ENCODE data around the gene NKAIN2.
"Not testable (repeated sequence)": the region's sequence is repeated elsewhere in the genome, so short reads cannot be mapped to it uniquely, and the experiment has no call there.

The NKAIN2 gene

DNA sequence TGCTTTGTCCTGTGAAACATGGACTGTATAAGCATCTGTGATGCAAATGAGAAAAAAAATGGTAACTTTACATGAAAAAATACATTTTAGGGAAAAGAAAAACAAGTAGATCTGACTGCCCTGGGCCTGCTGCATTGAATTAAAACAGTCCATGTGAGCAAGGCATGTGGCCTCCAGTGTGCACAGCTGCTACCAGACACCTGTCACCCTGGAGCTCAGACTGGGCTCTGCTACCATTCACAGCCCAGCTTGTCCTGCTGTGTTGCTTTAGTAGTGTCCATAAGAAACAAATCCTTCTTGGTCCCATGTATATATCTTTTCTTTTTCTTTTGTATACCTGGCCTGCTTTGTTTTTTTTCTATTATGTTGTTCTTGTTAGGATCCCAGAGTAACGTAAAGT, 315.9 kb downstream of the NKAIN2 start:
- no peak for DNase-seq

DNA sequence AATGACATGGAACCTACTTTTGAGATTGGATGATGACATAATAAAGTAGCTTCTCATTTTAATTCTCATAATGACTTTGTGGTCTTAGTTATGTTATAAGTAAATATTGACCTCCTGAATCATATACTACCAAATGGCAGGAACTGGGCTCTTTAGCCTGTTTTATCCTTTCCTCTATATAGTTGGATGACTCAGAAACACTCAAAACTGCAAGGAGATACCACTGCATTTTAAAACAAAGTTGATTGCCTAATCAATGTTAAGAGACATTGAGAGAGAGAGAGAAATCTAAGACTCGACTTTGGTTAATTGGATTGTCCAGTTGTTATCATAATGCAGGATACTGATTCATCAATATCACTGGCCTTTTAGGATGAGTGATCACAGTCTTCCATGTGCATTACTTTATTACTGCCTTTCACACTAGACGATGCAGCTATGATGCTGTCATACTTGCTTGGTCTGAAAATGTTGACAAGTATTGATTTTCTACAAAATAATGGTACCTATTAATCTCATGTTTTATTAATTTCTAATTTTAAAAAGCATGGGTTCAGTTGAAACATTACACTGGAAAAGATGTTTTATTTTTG, 320.0 kb downstream of the NKAIN2 start:
- DNase-seq, result no peak

DNA sequence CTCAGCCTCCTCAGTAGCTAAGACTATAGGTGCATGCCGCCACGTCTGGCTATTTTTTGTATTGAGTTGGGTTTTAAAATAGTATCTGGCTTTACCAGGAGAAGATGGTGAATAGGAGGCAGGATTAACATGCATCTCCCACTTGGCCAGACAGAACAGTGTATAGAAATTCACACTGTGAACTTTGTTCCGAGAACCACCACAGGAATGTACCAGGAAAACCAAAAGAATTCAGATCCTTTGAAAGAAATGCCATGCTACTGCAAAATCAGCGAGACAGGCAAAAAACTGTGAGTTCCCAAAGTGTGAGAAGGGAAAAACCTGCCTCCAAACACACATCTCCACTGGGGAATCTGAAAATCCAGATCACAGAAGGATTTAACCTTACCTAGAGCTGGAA, 327.6 kb downstream of the NKAIN2 start:
- no peak for DNase-seq

DNA sequence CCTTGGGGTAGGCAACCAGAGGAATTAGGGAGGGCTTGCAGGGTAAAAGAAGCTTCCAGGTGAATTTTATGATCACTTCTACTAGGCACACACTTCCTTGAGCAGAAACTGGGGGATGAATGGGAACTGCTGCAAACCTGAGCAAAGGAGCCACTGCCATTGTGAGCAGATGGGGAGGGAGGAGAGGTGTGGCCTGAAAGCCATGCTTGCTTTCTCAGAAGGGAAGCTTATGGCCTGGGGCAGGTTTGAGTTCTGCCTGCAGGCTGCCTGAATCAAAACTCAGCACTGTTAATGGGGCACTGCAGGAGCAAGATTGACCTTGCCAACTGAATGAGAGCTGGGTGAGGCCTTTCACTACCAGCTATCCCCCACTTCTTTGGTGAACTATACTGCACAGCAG, 328.1 kb downstream of the NKAIN2 start:
- DNase-seq, result no peak

DNA sequence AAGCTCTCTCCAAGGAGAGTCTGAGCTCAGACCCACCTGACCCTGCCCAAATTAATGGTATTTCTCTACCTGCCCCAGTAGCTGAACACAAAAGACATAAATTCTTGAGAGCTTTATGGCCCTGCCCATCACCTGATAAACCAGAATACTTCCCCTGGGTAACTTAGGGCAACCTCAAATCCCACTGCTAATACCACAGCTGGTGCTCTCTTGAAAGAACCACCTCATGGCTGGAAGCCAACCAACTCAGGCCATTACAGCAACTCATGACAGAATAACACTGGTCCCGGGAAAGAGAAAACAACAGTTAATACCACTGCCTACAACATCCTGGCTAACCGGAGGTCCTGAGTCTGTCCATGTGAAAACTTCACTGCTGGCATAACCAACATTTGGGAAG, 328.6 kb downstream of the NKAIN2 start:
- DNase-seq, result no peak

DNA sequence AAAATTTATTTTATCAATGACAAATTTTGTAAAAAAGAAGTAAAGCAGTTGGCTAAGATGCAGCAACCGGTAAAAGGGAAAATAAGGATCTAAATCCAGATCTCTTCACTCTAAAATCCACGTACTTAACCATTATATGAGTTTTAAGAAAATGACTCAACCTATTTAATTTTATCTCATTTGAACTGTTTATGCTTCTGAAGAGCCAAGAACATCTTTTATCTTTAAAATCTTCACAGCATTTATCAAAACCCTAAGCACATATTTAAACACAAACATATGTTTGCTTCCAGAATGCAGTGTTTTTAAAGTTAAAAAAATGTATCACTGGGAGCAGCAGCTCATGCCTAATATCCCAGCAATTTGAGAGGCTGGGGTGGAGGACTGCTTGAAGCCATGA, 339.2 kb downstream of the NKAIN2 start:
- DNase-seq, result no peak

DNA sequence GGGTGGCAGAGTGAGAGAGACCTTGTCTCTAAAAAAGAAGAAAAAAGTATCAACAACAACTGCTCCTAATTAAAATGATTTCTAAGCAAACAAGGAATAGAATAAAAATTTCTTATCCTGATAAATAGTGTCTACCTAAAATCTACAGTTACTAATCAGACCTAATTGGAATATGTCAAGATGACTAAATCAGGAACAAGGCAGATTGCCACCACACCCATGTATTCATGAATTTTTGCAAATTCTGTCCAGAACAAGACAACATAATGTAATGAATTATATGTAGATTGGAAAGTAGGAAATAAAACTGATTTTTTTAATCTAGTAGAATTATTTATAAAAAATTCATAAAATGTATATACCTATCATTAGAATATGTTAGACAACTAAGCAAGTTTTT, 339.8 kb downstream of the NKAIN2 start:
- DNase-seq, result no peak

DNA sequence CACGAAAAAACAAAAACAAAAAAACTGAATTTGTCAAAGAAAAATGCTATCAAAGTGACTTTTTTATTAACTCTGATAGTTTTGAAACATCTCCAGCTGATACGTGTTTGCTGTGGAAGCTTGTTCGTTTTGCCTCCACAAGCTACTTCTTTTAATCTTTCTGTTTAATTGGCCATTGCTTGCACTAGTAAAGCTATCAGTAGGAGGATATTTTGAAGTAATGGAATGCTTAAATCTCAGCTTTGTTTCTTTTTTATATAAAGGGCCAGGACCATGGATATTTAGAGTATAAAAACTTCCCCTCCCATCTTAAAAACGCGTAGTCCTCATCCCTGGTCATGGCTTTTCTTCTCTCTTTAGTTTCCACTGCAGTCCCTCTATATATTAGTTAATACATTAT, 344.0 kb downstream of the NKAIN2 start:
- DNase-seq, result no peak

DNA sequence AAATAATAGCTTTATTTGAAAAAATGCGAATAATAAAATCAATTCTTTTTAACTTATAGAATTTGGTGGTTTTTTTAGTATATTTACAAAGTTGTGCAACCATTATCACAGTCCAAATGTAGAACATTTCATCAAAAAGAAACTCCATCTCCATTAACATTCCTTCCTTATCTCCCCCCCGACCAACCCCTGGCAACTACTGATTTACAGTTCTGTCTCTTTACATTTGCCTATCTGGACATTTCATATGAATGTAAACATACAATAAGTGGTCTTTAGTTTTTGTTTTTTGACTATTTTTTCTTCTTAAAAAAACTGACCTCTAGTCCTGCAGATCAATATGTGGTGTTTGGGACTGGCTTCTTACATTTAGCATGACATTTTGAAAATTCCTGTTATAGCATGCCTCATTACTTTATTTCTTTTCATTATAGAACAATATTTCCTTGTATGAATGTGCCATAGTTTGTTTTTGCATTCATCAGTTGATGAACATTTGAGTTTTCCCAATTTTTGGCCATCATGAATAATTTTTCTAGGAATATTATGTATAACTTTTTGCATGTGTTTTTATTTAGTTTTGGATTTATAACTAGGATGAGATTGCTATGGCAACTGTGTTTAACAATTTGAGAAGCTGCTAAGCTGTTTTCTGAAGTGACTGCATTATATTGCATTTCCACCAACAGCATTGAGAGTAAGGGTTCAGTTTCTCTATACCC, 344.7 kb downstream of the NKAIN2 start:
- no peak for DNase-seq

DNA sequence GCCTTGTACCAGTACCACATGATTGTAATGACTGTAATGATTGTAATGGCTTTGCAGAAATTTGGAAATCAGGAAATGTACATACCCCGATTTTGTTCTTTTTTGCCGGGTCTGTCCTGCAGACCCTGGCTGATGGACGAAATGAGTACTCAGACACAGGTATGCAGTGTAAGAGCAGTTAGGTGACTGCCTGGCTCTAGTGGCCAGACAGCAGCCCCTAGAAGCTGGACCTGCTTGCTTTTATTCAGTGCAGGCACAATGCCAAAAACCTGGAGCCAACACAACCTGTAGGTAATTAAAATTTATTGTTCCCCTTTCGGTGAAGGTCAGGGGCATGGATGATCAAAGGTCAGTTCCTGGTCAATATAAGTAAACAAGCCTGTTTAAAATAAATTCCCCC, 346.0 kb downstream of the NKAIN2 start:
- no peak for DNase-seq

DNA sequence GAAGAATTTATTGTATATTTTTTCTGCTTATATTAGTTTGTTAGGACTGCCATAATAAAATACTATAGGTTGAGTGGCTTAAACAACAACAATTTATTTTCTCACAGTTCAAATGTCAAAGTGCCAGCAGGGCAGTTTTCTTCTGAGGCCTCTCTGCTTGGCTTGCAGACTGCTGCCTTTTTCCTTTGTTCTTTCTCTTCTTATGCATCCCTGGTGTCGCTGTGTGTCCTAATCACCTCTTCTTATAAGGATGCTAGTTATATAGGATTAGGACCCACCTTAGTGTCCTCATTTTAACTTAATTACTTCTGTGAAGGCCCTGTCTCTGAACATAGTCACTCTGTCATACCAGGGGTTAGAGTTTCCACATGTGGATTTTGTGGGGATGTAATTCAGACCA, 354.4 kb downstream of the NKAIN2 start:
- no peak for DNase-seq

DNA sequence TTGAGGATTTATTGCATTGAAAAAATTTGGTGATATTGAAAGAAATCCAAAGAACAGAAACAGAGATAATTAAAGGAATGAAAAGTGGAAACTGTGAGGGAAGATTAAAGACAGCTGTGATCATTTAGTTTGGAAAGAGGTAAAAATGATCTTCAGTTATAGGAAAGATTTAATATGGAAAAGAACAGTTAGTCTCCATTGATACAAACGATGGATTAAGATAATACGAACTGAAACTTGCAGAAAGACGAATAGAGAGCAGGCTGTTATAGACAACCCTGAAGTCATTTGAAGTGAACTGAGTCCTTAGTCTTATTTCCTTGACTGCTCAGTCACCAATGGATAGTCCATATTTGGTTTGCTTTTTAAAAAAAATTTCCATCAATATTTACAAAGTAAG, 360.0 kb downstream of the NKAIN2 start:
- DNase-seq, result no peak

DNA sequence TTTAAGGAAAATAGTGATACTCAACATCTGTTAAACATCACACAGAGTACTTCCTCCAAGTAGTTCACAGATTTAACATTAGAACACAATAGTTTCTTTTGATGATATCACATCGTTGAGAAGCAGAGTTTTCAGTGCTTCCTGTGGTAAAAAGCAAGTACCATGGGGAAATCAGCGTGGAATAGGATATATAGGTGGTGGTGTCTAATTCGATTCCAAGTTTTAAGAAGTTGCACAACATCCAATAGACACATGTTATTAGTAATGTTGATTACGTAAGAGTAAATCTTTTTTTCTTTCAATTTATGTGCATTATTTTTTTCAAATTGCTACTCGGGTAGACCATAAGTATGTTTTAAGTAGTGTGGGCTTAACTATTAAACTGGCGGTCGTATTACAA, 360.7 kb downstream of the NKAIN2 start:
- DNase-seq, result no peak

DNA sequence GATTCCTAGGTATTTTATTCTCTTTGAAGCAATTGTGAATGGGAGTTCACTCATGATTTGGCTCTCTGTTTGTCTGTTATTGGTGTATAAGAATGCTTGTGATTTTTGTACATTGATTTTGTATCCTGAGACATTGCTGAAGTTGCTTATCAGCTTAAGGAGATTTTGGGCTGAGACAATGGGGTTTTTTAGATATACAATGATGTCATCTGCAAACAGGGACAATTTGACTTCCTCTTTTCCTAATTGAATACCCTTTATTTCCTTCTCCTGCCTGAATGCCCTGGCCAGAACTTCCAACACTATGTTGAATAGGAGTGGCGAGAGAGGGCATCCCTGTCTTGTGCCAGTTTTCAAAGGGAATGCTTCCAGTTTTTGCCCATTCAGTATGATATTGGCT, 363.6 kb downstream of the NKAIN2 start:
- not testable (repeated sequence) for DNase-seq

DNA sequence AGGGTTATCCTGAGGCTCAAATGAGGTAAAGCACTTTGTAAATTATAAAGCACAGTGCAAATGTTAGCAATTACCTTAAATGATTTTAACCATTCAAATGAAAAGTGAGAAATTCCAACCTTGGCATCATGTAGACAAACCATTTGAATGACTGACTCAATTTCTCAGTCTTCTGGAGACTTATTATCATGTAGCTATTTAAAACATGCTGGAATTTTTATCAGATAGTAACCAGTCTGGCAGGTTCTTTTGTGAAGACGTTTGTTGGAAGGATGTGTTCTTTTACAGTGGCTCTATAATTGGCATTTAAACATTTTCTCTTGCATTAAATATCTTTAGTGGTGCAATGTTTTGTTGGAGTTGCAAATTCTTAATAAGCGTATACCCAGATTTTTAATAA, 386.6 kb downstream of the NKAIN2 start:
- DNase-seq, result no peak

DNA sequence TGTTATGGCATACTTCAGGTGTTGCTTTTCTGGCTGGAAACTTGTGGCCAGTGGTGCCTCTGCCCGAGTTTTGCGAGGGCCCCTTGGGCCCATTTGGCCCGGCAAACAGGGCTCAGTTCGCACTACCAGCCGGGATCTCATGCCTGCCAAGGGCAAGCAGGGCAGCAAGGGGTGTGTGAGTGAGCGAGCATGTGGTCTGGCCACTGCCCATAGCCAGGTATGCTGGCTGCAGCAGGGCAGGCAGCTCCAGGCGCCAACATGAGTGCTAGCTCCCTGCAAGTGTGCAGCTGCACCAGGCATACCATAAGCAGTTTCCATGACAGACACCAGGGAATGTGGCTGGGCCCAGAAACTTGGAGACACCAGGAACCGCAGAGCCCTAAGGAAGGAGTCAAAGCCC, 389.5 kb downstream of the NKAIN2 start:
- DNase-seq, result no peak

DNA sequence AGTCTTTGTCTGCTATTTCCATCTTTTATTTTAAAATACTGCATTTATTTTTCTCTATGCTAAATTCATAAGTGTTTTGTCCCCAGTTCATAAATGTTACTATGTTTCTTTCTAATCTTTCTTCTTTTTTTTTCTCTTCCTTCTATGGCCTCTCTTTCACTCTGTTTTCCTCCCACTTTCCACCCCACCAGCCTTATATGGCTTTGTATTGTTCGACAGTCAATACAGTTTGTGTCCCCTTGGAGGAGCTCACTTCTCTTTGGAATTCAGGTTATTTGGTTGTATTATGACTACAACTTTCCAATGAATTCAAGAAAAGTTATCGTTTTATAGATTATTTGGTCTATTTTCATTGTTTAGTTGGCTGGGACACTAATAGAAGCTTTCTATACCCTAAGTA, 393.5 kb downstream of the NKAIN2 start:
- no peak for DNase-seq

DNA sequence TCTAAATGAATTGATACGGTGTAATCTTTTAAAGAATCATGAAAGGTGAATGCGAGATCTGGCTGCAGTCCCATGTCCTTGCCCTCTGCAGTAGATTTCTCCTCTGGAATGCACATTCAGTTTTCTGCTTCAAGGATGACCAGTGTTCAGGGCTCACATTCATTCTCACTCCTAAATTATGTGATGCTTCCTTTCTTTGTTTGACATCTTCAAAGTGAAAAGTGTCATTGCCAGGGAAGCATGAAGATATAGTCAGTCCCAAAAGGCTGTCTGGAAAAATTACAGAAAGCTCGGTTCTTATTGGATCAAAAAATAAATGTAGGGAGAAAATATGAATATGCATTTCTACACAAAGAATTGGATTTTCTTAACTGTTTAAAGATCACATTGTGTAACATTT, 395.6 kb downstream of the NKAIN2 start:
- DNase-seq, result no peak

DNA sequence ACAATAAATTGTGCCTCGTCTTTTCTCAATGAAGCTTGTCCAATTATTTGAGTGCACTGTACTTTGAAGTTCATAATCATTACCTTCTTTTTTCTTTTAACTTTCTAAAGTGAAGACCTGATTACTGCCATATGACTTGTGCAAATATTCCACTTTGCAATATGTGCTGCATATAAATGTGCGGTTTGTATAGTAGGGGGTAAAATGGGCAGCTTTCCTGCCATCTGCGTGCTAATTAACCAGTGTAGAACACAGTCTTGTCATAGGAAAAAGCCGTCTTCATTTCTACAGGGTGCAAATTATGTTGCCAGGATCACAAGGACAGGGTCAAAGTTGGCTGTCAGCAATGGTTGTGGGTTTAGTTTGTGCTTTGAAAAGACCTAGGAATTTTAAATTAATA, 397.0 kb downstream of the NKAIN2 start:
- DNase-seq, result no peak

DNA sequence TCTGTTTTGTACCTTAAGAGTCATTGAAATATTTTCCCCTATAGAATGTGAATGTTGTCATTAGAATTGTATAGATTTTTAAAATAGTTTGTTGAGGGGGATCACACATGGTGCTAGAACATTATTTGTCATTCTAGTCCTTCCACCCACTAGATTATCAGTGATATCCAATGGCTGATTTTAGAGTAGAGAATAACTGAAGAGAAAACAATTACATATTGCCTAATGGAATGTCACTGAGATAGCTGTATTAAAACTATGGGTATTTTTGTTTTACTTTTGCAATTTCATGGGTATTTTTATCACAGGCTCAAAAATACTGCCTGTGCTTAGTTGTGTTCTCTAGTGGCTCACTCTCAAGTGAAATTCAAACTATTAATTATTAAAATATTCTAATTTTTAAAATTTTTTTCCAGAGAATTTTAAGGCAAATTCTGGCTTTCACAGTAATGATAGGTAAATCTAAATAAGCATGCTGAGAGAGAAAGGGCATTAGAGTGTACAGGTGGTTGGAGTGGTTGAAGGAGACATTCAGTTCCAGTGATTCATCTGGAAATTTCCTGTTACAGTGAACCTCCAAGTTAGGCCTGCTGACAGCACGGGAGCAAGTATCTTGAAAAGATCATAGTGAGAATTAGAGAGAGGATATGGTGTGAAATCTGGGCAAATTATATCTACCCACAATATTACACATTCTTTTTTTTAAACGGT, 399.6 kb downstream of the NKAIN2 start:
- DNase-seq, result no peak

DNA sequence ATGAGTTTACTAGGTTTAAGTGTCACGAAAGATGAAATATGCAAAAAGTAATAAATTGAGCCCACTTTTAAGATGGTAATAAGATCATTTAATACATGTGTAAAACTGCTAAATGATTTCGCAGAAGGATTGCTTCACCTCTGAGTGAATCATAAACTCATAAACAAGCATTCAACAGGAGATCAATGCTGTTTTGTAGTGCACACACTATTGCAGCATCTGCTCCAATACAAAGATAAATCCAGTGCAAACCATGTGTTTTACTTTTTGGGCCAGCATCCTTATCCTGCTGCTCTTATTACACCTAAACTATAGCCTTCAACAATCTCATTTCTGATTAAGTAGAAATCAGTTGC, 400.1 kb downstream of the NKAIN2 start:
- DNase-seq, result no peak

DNA sequence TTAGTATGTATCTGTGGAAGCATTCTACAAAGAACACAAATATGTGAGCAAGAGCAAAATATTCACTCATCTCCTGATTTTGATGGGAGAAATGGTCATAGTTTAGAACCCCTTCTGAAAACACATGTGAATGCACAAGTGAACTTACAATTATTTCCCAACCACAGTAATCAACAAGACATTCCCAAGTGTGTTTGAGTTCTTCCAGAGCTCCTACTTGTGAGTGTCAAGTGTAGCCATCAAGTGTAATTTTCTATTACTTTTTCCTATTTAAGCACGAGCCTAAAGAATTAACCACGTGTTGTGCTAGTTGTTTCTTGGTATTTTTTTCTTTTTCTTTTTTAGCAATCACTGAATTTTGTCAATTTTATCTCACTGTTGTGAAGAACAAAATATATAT, 402.3 kb downstream of the NKAIN2 start:
- no peak for DNase-seq

DNA sequence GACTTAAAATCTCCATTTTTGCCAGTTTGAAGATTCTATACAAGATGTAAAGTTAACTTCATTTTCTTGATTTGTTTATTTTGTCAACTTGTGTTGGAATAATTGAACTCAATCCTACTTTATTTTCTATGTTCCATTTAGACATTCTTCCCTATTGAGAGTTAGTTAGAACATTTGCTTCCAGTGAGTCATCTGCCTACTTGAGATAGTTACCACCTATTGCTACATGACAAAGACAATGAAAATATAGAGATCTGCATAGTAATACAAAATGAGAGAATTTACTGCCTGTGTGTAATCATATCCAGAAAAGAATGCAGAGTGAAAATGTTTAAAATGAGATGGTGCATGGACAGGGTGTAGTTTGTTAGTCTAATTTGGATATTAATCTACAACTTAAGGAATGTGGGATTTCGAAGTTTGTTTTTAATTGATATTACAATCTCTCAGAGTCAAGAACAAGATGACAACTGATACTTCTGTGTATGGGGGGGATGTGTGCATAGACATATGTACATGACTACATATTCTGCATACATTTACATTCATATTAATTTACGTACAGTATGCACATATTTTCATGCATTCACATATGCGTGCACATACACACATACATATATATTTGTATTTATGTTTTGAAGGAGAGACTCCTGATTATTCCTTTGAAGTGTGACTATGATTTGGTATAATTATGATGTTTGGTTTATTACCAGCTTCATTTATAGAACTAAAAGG, 420.1 kb downstream of the NKAIN2 start:
- DNase-seq, result no peak

DNA sequence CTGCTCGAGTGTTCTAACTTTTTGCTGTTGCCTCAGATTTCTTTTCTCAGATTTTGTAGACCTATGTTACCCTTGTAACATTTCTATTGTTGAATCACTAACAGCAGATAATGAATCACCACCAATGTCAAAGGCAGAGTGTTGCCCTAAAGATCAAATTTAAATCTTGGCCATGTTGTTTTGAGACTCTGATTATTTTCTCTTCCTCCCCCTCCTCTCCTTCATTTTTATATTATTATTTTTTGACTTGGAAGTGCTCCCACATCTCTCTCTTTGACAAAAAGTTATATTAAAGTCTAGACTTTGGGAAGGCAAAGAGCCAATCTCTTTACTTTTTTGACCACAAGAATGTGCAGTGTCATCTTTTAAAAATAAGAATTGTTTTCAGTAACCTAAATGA, 422.7 kb downstream of the NKAIN2 start:
- DNase-seq, result no peak
